ENCODE data around the gene ACOX2.

DNA sequence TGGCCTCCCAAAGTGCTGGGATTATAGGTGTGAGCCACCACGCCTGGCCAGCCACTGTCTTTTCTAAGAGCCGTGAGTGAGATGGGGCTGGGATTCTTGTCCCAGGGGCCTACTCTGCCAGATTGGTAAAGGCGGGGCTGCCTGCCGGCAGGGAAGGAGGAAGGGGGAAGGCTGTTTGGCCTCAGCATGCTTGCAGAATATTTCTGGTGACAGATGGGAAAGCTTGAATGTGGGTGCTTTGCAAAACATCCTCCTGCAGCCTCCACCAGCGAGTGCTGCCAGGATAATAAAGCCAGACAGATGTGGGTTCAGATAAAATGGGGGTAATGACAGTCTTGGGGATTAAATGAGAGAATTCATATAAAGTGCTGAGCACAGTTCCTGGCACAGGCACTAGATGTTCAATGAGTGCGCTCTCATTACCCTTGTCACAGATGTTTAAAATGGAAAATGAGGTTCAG, 19.8 kb upstream of the ACOX2 start:
- TF ChIP-seq, protein P1, sequence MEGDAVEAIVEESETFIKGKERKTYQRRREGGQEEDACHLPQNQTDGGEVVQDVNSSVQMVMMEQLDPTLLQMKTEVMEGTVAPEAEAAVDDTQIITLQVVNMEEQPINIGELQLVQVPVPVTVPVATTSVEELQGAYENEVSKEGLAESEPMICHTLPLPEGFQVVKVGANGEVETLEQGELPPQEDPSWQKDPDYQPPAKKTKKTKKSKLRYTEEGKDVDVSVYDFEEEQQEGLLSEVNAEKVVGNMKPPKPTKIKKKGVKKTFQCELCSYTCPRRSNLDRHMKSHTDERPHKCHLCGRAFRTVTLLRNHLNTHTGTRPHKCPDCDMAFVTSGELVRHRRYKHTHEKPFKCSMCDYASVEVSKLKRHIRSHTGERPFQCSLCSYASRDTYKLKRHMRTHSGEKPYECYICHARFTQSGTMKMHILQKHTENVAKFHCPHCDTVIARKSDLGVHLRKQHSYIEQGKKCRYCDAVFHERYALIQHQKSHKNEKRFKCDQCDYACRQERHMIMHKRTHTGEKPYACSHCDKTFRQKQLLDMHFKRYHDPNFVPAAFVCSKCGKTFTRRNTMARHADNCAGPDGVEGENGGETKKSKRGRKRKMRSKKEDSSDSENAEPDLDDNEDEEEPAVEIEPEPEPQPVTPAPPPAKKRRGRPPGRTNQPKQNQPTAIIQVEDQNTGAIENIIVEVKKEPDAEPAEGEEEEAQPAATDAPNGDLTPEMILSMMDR (IDR thresholded peaks at IDR 0.05) = no peak
- no peak for TF ChIP-seq POLR2A (IDR thresholded peaks at IDR 0.05)
- no peak for TF ChIP-seq POLR2AphosphoS5 (IDR thresholded peaks at IDR 0.05)
- no peak for TF ChIP-seq EP300 (IDR thresholded peaks at IDR 0.05)

Measured in gastroesophageal sphincter (tissue), 3 donors.